ENCODE results near the gene NAALADL2. TPM values are rescaled to one million over a fixed set of nuclear protein-coding genes. Genes with fewer than 3 reads are reported as not detected.

Gene NAALADL2
- total and polyA plus RNA-seq, 2 of the 13 experiments (the other 11 are each of a cell fraction or from before 2014, with no cell fraction given) = 0.08 TPM; not detected in 1

DNA sequence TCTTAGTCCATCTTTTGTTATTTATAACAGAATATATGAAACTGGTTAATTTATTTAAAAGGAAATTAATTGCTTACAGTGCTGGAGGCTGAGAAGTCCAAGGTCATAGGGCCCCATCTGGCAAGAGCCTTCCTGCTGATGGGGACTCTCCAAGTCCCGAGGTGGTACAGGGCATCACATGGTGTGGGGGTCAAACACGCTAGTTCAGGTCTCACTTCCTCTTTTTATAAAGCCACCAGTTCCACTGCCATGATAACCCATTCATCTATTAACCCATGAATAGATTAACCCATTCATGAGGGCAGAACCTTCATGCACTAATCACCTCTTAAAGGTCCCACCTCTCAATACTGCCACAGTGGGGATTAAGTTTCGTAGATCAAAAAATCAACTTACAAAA lies 659.3 kb downstream of the NAALADL2 start:
- in situ Hi-C loops (cut with HindIII; ENCODE audit: extremely low pct_ligation_motif_present, low pct_unique_long_range_greater_than_20kb) = no loop called here
- no peak for DNase-seq (ENCODE audit: low spot score)
- 6% methylated on average over 3 of the region's 3 CpGs for WGBS (ENCODE audit: low lambda C conversion rate)

DNA sequence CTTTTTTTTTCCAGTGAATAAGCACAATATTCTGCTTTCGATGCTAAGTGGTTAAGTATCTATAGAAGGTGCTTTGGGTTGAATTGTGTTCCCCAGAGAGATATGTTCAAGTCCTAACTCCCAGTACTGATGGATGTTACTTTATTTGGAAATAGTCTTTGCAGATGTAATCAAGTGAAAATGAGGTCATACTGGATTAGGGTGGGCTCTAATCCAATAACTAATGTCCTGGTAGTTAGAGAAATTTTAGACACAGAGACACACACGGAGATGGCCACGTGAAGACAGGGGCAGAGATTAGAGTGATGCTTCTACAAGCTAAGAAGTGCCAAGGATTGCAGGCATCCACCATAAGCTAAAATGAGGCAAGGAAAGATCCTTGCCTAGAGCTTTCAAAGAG lies 662.3 kb downstream of the NAALADL2 start:
- BruUV-seq (replicated peaks) = no TSS peak
- in situ Hi-C loops (cut with HindIII; ENCODE audit: extremely low pct_ligation_motif_present, low pct_unique_long_range_greater_than_20kb) = no loop called here
- ATAC-seq = no peak
- TF ChIP-seq ZNF335 (CRISPR knock-in tag; IDR thresholded peaks at IDR 0.05) = no peak
- no peak for TF ChIP-seq GATAD1 (CRISPR knock-in tag; IDR thresholded peaks at IDR 0.05)
- TF ChIP-seq SMAD3 (CRISPR knock-in tag; IDR thresholded peaks at IDR 0.05) = no peak
- Histone ChIP-seq H4K20me1 (ENCODE audit: insufficient read depth, low read length) (no peaks in the 10 kb centered on the region), H3K9ac (ENCODE audit: insufficient read depth, low read depth, low read length) (no peak overlapping the region), H3K9me3 (ENCODE audit: low read length) (peaks cover 8% of the 10 kb centered on the region; the same call in 1 of the 2 replicates), H3K27ac (ENCODE audit: extremely low read length, insufficient read depth, low read length) (no peak overlapping the region), H3K4me3 (replicated peaks in 1 of 3; ENCODE audit: insufficient read depth in 1 of 3, low read depth in 2 of 3, low read length in 3 of 3) (no peak overlapping the region), H2AFZ (ENCODE audit: low read length) (no peak overlapping the region), H3K36me3 (replicated peaks in 1 of 2; ENCODE audit: control insufficient read depth in 1 of 2, insufficient read depth in 2 of 2, low read length in 2 of 2) (no peaks in the 10 kb centered on the region), H3K79me2 (ENCODE audit: insufficient read depth, low read length) (no peaks in the 10 kb centered on the region), H3K4me1 (ENCODE audit: insufficient read depth, low read length) (no peaks in the 10 kb centered on the region), H3K4me2 (ENCODE audit: low read depth, low read length) (no peak overlapping the region), H3K27me3 (ENCODE audit: control insufficient read depth in 1 of 2, insufficient read depth in 2 of 2, low read length in 2 of 2) (no peaks in the 10 kb centered on the region)
- intact Hi-C loops (cut with micrococcal nuclease; ENCODE audit: unreplicated experiment) = no loop called here
- DNase-seq (ENCODE audit: low spot score) = no peak
- no peak for FAIRE-seq
- CTCF ChIA-PET (ENCODE audit: low intra/inter-chr PET ratio, low total read pairs) = no interaction called here
- WGBS (ENCODE audit: low lambda C conversion rate) = 2% methylated on average over 3 of the region's 3 CpGs
- POLR2A ChIA-PET = no interaction called here

More for the DNA sequence above, 659.3 kb downstream of the NAALADL2 start:
- ATAC-seq = no peak
- no peak for TF ChIP-seq PCBP1 (IDR thresholded peaks at IDR 0.05; ENCODE audit: borderline replicate concordance, low read depth, low read length)
- no TSS peak for BruUV-seq (replicated peaks)
- Histone ChIP-seq H4K20me1 (ENCODE audit: insufficient read depth, low read length) (no peaks in the 10 kb centered on the region), H3K79me2 (ENCODE audit: insufficient read depth, low read length) (no peaks in the 10 kb centered on the region), H3K36me3 (replicated peaks in 1 of 2; ENCODE audit: control insufficient read depth in 1 of 2, insufficient read depth in 2 of 2, low read length in 2 of 2) (no peaks in the 10 kb centered on the region), H3K9me3 (ENCODE audit: low read length) (peaks cover 12% of the 10 kb centered on the region), H3K4me3 (replicated peaks in 1 of 3; ENCODE audit: insufficient read depth in 1 of 3, low read depth in 2 of 3, low read length in 3 of 3) (no peak overlapping the region), H3K4me2 (ENCODE audit: low read depth, low read length) (no peak overlapping the region), H2AFZ (ENCODE audit: low read length) (no peak overlapping the region), H3K9ac (ENCODE audit: insufficient read depth, low read depth, low read length) (no peak overlapping the region), H3K4me1 (ENCODE audit: insufficient read depth, low read length) (no peaks in the 10 kb centered on the region), H3K27ac (ENCODE audit: extremely low read length, insufficient read depth, low read length) (no peak overlapping the region), H3K27me3 (ENCODE audit: control insufficient read depth in 1 of 2, insufficient read depth in 2 of 2, low read length in 2 of 2) (no peaks in the 10 kb centered on the region)
- POLR2A ChIA-PET = no interaction called here
- CTCF ChIA-PET (ENCODE audit: low intra/inter-chr PET ratio, low total read pairs) = no interaction called here
- FAIRE-seq = no peak
- intact Hi-C loops (cut with micrococcal nuclease; ENCODE audit: unreplicated experiment) = no loop called here
